IMR-90 (cell line): ENCODE measurements around the gene POLR2E. TPM values are rescaled to one million over a fixed set of nuclear protein-coding genes. Genes with fewer than 3 reads are reported as not detected.

Experiments used
- ATAC-seq: fragments of 200-7000 bp; cut with Tn5 transposase; 2 replicates; pipeline ENCODE4 v1.9.1; 2020; ENCODE audit warnings: low read depth, mild to moderate bottlenecking, moderate library complexity
- BruUV-seq: library from RNA; stranded (reverse); fragments of 400-500 nt; replicated peaks from 2 replicates; lab custom pipeline; 2021; lab: Mats Ljungman, UMichigan
- CTCF ChIA-PET: fragments of 300-600 bp; formaldehyde crosslinking; extraction: SDS; loops from one replicate; lab custom pipeline; 2021; ENCODE audit warnings: antibody characterized with exemption; lab: Yijun Ruan, JAX
- POLR2A ChIA-PET: fragments of 300-600 bp; sonication (Branson Sonifier 250); formaldehyde crosslinking; loops from one replicate; lab custom pipeline; 2022; ENCODE audit warnings: antibody characterized with exemption; ENCODE audit not compliant: unreplicated experiment; lab: Charles Lee
- DNase-seq: peaks from one replicate; pipeline ENCODE4 v3.0.0; 2013
- H2AFZ ChIP-seq: replicated peaks from 2 replicates; pipeline ENCODE3; 2013; ENCODE audit warnings: low read length, mild to moderate bottlenecking; ENCODE audit not compliant: poor library complexity
- H2AK5ac ChIP-seq: 2 replicates; pipeline ENCODE4 v1.6.1; 2013; ENCODE audit warnings: low read depth, low read length, inconsistent platforms
- H2AK9ac ChIP-seq: replicated peaks from 2 replicates; pipeline ENCODE3; 2013; ENCODE audit warnings: mild to moderate bottlenecking, low read depth, low read length, moderate library complexity; ENCODE audit not compliant: poor library complexity
- H2BK120ac ChIP-seq: 2 replicates; pipeline ENCODE4 v1.6.1; 2013; ENCODE audit warnings: low read depth, low read length, inconsistent platforms
- H2BK15ac ChIP-seq: 3 replicates; pipeline ENCODE4 v1.6.1; 2013; ENCODE audit warnings: low read depth, low read length, inconsistent platforms
- H2BK20ac ChIP-seq: 2 replicates; pipeline ENCODE4 v1.6.1; 2013; ENCODE audit warnings: low read depth, mild to moderate bottlenecking, inconsistent platforms, low read length, moderate library complexity
- H2BK5ac ChIP-seq: 2 replicates; pipeline ENCODE4 v1.6.1; 2013; ENCODE audit warnings: mild to moderate bottlenecking, low read depth, low read length, inconsistent platforms; ENCODE audit not compliant: poor library complexity, severe bottlenecking
- H3K14ac ChIP-seq: replicated peaks from 2 replicates; pipeline ENCODE4 v1.6.1; 2013; ENCODE audit warnings: low read depth, low read length, inconsistent platforms
- H3K18ac ChIP-seq: 2 replicates; pipeline ENCODE4 v1.6.1; 2013; ENCODE audit warnings: low read depth, low read length, control low read depth
- H3K23ac ChIP-seq: 2 replicates; pipeline ENCODE4 v1.6.1; 2013; ENCODE audit warnings: low read depth, low read length, inconsistent platforms
- H3K27ac ChIP-seq: 2 replicates; pipeline ENCODE4 v1.5.1; 2013; ENCODE audit warnings: mild to moderate bottlenecking, control low read depth, low read length; ENCODE audit not compliant: insufficient read depth
- H3K27me3 ChIP-seq: 2 replicates; pipeline ENCODE4 v1.6.1; 2013; ENCODE audit warnings: low read length; ENCODE audit not compliant: control insufficient read depth, insufficient read depth
- H3K36me3 ChIP-seq: 2 replicates; pipeline ENCODE4 v1.6.1; 2013; ENCODE audit warnings: low read length, mixed read lengths; ENCODE audit not compliant: control insufficient read depth, insufficient read depth
- H3K4ac ChIP-seq: 2 replicates; pipeline ENCODE4 v1.6.1; 2013; ENCODE audit warnings: low read depth, low read length, inconsistent platforms
- H3K4me1 ChIP-seq: 2 replicates; pipeline ENCODE4 v1.6.1; 2013; ENCODE audit warnings: low read length, mixed read lengths; ENCODE audit not compliant: control insufficient read depth, insufficient read depth
- H3K4me2 ChIP-seq: 2 replicates; pipeline ENCODE4 v1.6.1; 2013; ENCODE audit warnings: low read depth, mild to moderate bottlenecking, control low read depth, low read length, moderate library complexity
- H3K4me3 ChIP-seq: 2 replicates; pipeline ENCODE4 v1.5.1; 2013; ENCODE audit warnings: low read depth, mild to moderate bottlenecking, control low read depth, low read length, moderate library complexity; ENCODE audit not compliant: insufficient read depth
- H3K56ac ChIP-seq: 2 replicates; pipeline ENCODE4 v1.6.1; 2013; ENCODE audit warnings: low read length, inconsistent platforms; ENCODE audit not compliant: insufficient read depth; ENCODE audit errors: extremely low read depth
- H3K79me1 ChIP-seq, 2 experiments: 2 replicates each; pipeline ENCODE4 v1.6.1; 2013; ENCODE audit warnings: low read length in 2 of 2, inconsistent platforms in 1 of 2, low read depth in 1 of 2
- H3K9ac ChIP-seq: 2 replicates; pipeline ENCODE4 v1.6.1; 2013; ENCODE audit warnings: low read depth, low read length, control low read depth
- H3K9me1 ChIP-seq: 2 replicates; pipeline ENCODE4 v1.6.1; 2013; ENCODE audit warnings: low read length, inconsistent platforms; ENCODE audit not compliant: insufficient read depth
- H3K9me3 ChIP-seq: 2 replicates; pipeline ENCODE4 v1.6.1; 2013; ENCODE audit warnings: low read length; ENCODE audit not compliant: control insufficient read depth, insufficient read depth
- H4K20me1 ChIP-seq: 2 replicates; pipeline ENCODE4 v1.6.1; 2013; ENCODE audit warnings: low read length, inconsistent platforms; ENCODE audit not compliant: insufficient read depth
- H4K5ac ChIP-seq: 2 replicates; pipeline ENCODE4 v1.6.1; 2013; ENCODE audit warnings: mild to moderate bottlenecking, low read depth, low read length, control low read depth
- H4K8ac ChIP-seq, 2 experiments: 2 replicates each; pipeline ENCODE4 v1.6.1; 2013; ENCODE audit warnings: low read depth in 2 of 2, low read length in 2 of 2, control low read depth in 1 of 2, inconsistent platforms in 1 of 2
- H4K91ac ChIP-seq: 2 replicates; pipeline ENCODE4 v1.6.1; 2013; ENCODE audit warnings: low read depth, low read length, inconsistent platforms; ENCODE audit not compliant: insufficient read depth
- BHLHE40 ChIP-seq: fragments of 150-350 bp; IDR thresholded peaks from 2 replicates; pipeline ENCODE4 v1.6.1; 2016; ENCODE audit warnings: mild to moderate bottlenecking, low read depth, low read length
- CHD1 ChIP-seq: IDR thresholded peaks from 2 replicates; pipeline ENCODE4 v1.6.1; 2012; ENCODE audit warnings: low read depth, low read length, improper control_type of control experiment
- FOS ChIP-seq: fragments of 150-350 bp; IDR thresholded peaks from 2 replicates; pipeline ENCODE4 v1.6.1; 2016; ENCODE audit warnings: low read depth, low read length
- MAZ ChIP-seq: IDR thresholded peaks from 2 replicates; pipeline ENCODE4 v1.6.1; 2012; ENCODE audit warnings: low read depth, mild to moderate bottlenecking, low read length, improper control_type of control experiment, moderate library complexity, borderline replicate concordance
- MXI1 ChIP-seq: IDR thresholded peaks from 2 replicates; pipeline ENCODE4 v1.6.1; 2012; ENCODE audit warnings: low read depth, mild to moderate bottlenecking, low read length, moderate library complexity, borderline replicate concordance
- NFE2L2 ChIP-seq: fragments of 150-350 bp; IDR thresholded peaks from 2 replicates; pipeline ENCODE4 v1.6.1; 2016; ENCODE audit warnings: low read depth, mild to moderate bottlenecking, low read length
- POLR2A ChIP-seq: IDR thresholded peaks from 2 replicates; pipeline ENCODE4 v1.6.1; 2012; ENCODE audit warnings: mild to moderate bottlenecking, low read depth, low read length
- RAD21 ChIP-seq: IDR thresholded peaks from 2 replicates; pipeline ENCODE4 v1.6.1; 2012; ENCODE audit warnings: low read length, improper control_type of control experiment
- SMC3 ChIP-seq: fragments of 150-350 bp; IDR thresholded peaks from 2 replicates; pipeline ENCODE4 v1.6.1; 2016; ENCODE audit warnings: low read depth, mild to moderate bottlenecking, antibody characterized with exemption, low read length, moderate library complexity
- WGBS, 2 experiments: methylation state at CpG; one replicate each; pipeline versions ENCODE4 v1.1.5 to v1.1.7; 2013; ENCODE audit warnings: missing lambda C conversion rate in 2 of 2; ENCODE audit not compliant: insufficient read length in 1 of 2; ENCODE audit errors: extremely low coverage in 2 of 2; 5-methylcytosine and 5-hydroxymethylcytosine counted together
- dilution Hi-C: fragments of 300-500 bp; cut with HindIII; formaldehyde crosslinking; loops from one replicate; pipeline ENCODE4 v1.14.3; 2018; ENCODE audit warnings: low sequenced_read_pairs; ENCODE audit not compliant: unreplicated experiment
- in situ Hi-C: fragments of 300-500 bp; cut with MboI; formaldehyde crosslinking; loops from 3 replicates; pipeline ENCODE4 v1.14.3; 2019; ENCODE audit warnings: low sequenced_read_pairs, inconsistent platforms, mixed read lengths
- intact Hi-C: fragments of 100-400 bp; cut with micrococcal nuclease; formaldehyde crosslinking; loops from 2 replicates; pipeline ENCODE4 v1.10.0; 2022
- polyA plus RNA-seq, 3 experiments: library from polyadenylated mRNA; depleted of rRNA; stranded (reverse); fragments of >200 nt; gene quantifications; 2 replicates each; pipeline ENCODE4 v1.2.3, GENCODE V29; 2012; ENCODE audit warnings: low replicate concordance in 1 of 3
- total RNA-seq: library from RNA; depleted of rRNA; stranded (reverse); fragments of >200 nt; gene quantifications from 2 replicates; pipeline ENCODE4 v1.2.3, GENCODE V29; 2012

The POLR2E gene
- total and polyA plus RNA-seq, 2 of the 4 experiments (the other 2 are of a cell fraction), result 294 to 391 TPM

DNA sequence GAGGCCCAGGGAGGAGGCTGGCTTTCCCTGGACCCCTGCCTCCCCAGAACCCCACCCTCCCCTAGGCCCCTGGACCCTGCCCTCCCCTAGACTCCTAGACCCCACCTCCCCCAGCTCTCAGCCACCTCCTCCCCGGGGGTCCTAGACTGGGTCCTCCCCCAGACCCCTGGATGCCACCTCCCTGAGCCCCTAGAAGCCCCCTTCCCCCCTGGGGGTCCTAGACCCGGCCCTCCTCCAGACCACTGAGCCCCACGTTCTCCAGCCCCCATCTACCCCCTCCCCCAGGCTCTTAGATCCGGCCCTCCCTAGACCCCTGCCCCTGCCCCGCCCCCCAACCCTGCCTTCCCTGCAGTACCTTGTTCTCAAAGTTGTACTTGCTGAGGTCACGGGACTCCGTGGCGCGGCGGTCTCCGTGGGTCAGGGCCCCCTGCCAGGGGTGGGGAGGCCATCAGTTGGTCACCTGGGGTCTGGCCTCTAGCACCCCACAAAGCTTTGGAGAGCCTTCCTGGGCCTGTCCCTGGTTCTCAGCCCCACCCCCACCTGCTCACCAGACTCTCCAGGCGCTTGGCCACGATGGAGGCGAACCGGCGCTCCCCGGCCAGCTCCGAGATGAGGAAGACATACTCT lies 16.6 kb upstream of the POLR2E start:
- intact Hi-C loops, result loop anchor here (2.0 to 5.0 kb wide), 2 partner anchors 65 to 81 kb away; no protein-coding TSS in a partner anchor
- H2BK20ac ChIP-seq, result no peak overlapping the region
- H3K4me1 ChIP-seq, result peaks cover 11% of the 10 kb centered on the region
- peaks cover 77% of the 10 kb centered on the region for H3K36me3 ChIP-seq
- H4K8ac ChIP-seq, result no peak overlapping the region
- H3K4ac ChIP-seq, result no peak overlapping the region
- H3K27me3 ChIP-seq, result no peaks in the 10 kb centered on the region
- no peaks in the 10 kb centered on the region for H3K9me1 ChIP-seq
- H2AK9ac ChIP-seq, result no peak overlapping the region
- no peak overlapping the region for H3K27ac ChIP-seq
- no peak overlapping the region for H4K5ac ChIP-seq
- no CpG with 5 or more reads among the region's 18 CpGs for WGBS, 2 experiments
- ATAC-seq (no peak), DNase-seq (no peak)
- dilution Hi-C loops, result no loop called here
- no peak overlapping the region for H3K18ac ChIP-seq
- no peak overlapping the region for H3K14ac ChIP-seq
- no peak for TF ChIP-seq CHD1
- TF ChIP-seq BHLHE40, result no peak
- no peak for TF ChIP-seq MAZ
- TF ChIP-seq SMC3, result no peak
- no peak for TF ChIP-seq MXI1
- no peak for TF ChIP-seq POLR2A
- TF ChIP-seq RAD21, result no peak
- no peak for TF ChIP-seq NFE2L2
- no peak for TF ChIP-seq FOS
- H3K56ac ChIP-seq, result no peak overlapping the region
- H3K4me3 ChIP-seq, result no peak overlapping the region
- H4K91ac ChIP-seq, result no peak overlapping the region
- no peaks in the 10 kb centered on the region for H3K9me3 ChIP-seq
- BruUV-seq, result no TSS peak
- ChIA-PET POLR2A (interaction anchor here (0.6 kb wide), 2 partner anchors 22 to 82 kb away, joined by 5 to 10 read pairs; no protein-coding TSS in a partner anchor), CTCF (no interaction called here)
- H2AFZ ChIP-seq, result no peak overlapping the region
- H3K9ac ChIP-seq, result no peak overlapping the region
- H4K20me1 ChIP-seq, result peaks cover 34% of the 10 kb centered on the region
- H2BK5ac ChIP-seq, result no peak overlapping the region
- H2AK5ac ChIP-seq, result no peak overlapping the region
- peaks cover 3 to 24% of the 10 kb centered on the region in 2 experiments; a peak in 3 of 4 replicates for H3K79me1 ChIP-seq
- H3K4me2 ChIP-seq, result no peak overlapping the region
- no peak overlapping the region for H3K23ac ChIP-seq
- H2BK15ac ChIP-seq, result no peak overlapping the region
- in situ Hi-C loops, result no loop called here
- H2BK120ac ChIP-seq, result no peak overlapping the region
